ENCODE results near the gene TEX22. TPM values are rescaled to one million over a fixed set of nuclear protein-coding genes. Genes with fewer than 3 reads are reported as not detected.

Gene TEX22
- total RNA-seq, 1 donor from 2014 or later = 0.46 TPM

DNA sequence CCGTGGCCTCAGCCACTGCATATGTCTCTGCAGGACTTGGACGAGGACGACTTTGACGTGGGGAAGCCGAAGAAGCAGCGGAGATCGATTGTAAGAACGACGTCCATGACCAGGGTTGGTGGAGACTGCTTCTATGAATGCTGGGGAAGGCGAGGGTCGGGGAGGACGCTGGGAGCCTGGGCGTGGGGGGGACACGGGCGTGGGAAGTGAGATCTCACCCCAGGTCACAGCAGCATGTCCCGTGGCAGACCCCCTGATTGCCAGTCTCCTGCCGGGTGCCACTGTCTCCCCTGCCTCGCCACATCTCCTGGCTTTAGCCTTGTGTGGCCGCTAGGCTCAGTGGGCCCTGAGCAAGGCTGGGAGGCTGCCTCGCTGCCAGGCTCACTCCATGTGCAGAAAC is 29.9 kb upstream of the TEX22 start:
- Histone ChIP-seq H3K36me3 (ENCODE audit: control insufficient read depth, insufficient read depth, low read length) (no peaks in the 10 kb centered on the region), H3K27me3 (ENCODE audit: control insufficient read depth, insufficient read depth, low read length) (no peaks in the 10 kb centered on the region), H3K4me3 (ENCODE audit: low read depth, low read length) (no peak overlapping the region)
- TF ChIP-seq, protein P1, sequence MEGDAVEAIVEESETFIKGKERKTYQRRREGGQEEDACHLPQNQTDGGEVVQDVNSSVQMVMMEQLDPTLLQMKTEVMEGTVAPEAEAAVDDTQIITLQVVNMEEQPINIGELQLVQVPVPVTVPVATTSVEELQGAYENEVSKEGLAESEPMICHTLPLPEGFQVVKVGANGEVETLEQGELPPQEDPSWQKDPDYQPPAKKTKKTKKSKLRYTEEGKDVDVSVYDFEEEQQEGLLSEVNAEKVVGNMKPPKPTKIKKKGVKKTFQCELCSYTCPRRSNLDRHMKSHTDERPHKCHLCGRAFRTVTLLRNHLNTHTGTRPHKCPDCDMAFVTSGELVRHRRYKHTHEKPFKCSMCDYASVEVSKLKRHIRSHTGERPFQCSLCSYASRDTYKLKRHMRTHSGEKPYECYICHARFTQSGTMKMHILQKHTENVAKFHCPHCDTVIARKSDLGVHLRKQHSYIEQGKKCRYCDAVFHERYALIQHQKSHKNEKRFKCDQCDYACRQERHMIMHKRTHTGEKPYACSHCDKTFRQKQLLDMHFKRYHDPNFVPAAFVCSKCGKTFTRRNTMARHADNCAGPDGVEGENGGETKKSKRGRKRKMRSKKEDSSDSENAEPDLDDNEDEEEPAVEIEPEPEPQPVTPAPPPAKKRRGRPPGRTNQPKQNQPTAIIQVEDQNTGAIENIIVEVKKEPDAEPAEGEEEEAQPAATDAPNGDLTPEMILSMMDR (IDR thresholded peaks at IDR 0.05; ENCODE audit: insufficient read depth, low read length, poor library complexity, severe bottlenecking) = no peak
- no peak for DNase-seq (ENCODE audit: low read depth)

DNA sequence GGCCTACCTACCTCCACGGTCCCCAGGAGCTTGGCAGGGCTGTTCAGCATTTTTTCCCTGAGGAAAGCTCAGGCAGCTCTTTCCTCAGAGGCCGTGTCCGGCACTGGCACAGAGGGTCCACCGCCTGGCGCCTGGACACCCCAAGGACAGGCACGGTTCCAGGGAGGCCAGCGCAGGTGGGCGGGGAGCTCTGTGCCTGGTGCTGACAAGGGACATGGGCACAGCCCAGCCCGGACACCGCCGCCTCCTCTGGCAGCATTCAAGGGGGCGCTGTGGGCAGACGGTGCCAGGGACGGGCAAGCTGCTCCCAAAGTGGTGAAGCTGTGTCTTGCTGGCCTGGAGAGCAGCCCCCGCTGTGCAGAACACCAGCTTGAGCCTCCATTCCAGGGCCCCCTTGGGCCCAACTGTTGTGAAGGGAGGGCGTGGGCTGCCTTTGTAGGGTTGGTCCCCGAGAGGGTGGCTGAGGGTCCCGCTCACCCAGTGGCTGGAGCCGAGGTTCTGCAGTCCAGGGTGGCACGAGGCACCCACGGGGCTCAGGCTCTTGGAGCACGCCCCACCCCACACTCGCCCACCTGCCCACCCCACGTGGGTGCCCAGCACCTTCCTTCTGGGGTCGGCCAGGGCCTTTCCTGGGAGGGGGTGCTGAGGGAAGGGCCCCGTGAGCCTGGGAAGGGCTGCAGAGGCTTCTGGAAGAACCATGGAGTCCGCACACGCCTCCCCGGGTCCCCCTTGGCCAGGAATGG is 29.3 kb upstream of the TEX22 start:
- DNase-seq (ENCODE audit: low read depth) = no peak
- TF ChIP-seq, protein P1 (IDR thresholded peaks at IDR 0.05; ENCODE audit: insufficient read depth, low read length, poor library complexity, severe bottlenecking) = no peak

DNA sequence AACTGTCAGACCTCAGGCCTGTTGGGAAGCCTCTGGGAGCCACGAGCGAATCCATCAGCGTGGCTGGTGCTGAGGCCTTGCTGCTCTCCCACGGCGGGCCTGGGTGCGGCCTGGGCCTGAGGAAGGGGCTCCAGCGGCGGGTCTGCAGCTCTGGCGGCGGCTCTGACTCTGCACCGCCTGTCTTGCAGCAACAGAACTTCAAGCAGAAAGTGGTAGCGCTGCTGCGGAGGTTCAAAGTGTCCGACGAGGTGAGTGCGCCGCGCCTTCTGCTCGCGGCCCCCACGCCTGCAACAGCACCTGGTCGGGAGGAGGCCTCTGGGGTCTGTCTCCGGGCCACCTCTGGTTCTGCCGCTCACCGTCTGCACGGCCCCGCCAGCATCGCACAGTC is 28.7 kb upstream of the TEX22 start:
- no peaks in the 10 kb centered on the region for H3K36me3 ChIP-seq (ENCODE audit: control insufficient read depth, insufficient read depth, low read length)
- TF ChIP-seq, protein P1 (IDR thresholded peaks at IDR 0.05; ENCODE audit: insufficient read depth, low read length, poor library complexity, severe bottlenecking) = no peak
- DNase-seq (ENCODE audit: low read depth) = no peak

More for the DNA sequence above, 29.3 kb upstream of the TEX22 start:
- Histone ChIP-seq H3K4me3 (ENCODE audit: low read depth, low read length) (no peak overlapping the region), H3K36me3 (ENCODE audit: control insufficient read depth, insufficient read depth, low read length) (no peaks in the 10 kb centered on the region), H3K27me3 (ENCODE audit: control insufficient read depth, insufficient read depth, low read length) (no peaks in the 10 kb centered on the region)

DNA sequence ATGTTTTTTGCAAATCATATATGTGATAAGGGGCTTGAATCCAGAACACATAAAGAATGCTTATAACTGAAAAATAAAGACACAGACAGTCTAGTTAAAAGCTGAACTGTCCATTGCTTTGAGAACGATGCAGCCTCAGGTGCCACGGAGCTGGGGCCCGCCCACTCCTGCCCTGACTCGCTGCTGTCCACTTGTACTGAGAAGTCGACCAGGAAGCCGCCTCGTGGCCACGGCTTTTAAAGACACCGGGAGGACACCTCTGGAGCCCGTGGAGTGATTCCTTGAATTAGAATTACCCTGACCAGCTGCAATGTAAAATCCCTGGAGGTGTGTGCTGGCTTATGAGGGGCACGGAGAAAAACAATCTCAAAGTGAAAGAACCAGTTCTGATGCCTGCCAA is 23.9 kb upstream of the TEX22 start:
- Histone ChIP-seq H3K27me3 (ENCODE audit: control insufficient read depth, insufficient read depth, low read length) (no peaks in the 10 kb centered on the region), H3K36me3 (ENCODE audit: control insufficient read depth, insufficient read depth, low read length) (no peaks in the 10 kb centered on the region), H3K4me3 (ENCODE audit: low read depth, low read length) (no peak overlapping the region)
- DNase-seq (ENCODE audit: low read depth) = no peak
- TF ChIP-seq, protein P1 (IDR thresholded peaks at IDR 0.05; ENCODE audit: insufficient read depth, low read length, poor library complexity, severe bottlenecking) = no peak

More for the DNA sequence above, 28.7 kb upstream of the TEX22 start:
- no peaks in the 10 kb centered on the region for H3K27me3 ChIP-seq (ENCODE audit: control insufficient read depth, insufficient read depth, low read length)
- no peak overlapping the region for H3K4me3 ChIP-seq (ENCODE audit: low read depth, low read length)

DNA sequence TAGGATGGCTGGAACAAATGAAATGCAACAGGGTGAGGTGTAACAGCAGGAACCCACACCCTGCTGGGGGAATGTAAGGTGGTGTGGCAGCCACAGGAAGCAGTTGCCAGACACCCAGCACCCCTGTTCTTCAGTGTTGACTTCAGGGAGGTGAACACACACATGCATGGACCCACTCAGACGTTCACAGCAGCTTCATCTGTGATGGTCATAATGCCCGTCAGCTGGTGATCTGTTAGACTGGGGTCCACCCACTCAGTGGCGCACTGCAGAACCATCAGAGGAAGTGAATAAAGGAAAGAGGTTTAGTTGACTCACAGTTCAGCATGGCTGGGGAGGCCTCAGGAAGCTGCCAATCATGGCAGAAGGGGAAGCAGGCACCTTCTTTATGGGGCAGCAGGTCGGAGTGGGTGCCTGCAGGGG is 22.7 kb upstream of the TEX22 start:
- H3K27me3 ChIP-seq (ENCODE audit: control insufficient read depth, insufficient read depth, low read length) = no peaks in the 10 kb centered on the region
- DNase-seq (ENCODE audit: low read depth) = no peak
- no peak overlapping the region for H3K4me3 ChIP-seq (ENCODE audit: low read depth, low read length)
- TF ChIP-seq, protein P1 (IDR thresholded peaks at IDR 0.05; ENCODE audit: insufficient read depth, low read length, poor library complexity, severe bottlenecking) = no peak
- no peaks in the 10 kb centered on the region for H3K36me3 ChIP-seq (ENCODE audit: control insufficient read depth, insufficient read depth, low read length)

Measured in kidney epithelial cell (primary cell).